ENCODE results near the gene TBCA. TPM values are rescaled to one million over a fixed set of nuclear protein-coding genes. Genes with fewer than 3 reads are reported as not detected.

Gene TBCA
- total RNA-seq, 2 experiments from 2014 or later: 206 to 220 TPM

DNA sequence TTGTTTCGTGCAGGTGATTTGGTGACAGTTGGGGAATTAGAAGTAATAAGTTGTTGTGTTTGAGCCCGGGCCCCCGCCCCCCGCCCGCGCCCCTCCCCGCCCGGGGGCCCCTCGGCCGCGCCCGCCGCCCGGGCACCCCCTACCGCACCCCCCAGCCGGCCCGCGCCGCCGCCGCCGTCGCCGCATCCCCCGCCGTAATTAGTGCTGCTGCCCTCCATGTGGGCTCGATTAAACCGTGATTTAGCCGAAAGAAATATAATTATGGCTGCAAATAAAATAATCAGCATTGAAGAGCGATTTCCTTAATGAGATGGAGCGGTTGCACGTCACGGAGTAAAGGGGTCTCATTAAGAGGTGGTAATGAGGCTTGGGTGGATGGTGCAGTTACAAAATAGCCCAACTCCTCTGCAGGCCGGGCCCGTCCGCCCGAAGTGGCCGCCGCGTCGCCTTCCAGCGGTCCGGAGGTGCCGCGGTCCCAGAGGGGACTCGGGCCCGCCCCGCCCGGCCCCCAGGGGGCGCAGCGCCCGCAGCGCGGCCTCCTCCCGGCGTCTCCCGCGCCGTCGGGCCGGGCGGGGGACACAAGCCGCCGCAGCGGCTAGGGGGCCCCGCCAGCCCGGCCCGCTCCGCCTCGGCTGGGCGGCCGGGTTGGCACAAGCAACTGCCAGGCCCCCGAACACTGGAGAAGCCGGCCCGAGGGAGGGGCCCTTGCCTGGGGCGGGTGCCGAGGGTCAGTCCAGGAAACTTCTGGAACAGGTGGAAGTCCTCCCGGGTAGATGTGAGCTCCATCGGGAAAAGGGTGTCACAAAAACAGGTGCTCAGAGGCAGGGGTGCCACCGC, 130.8 kb downstream of the TBCA start:
- H3K9me3 Mint-ChIP-seq: peaks cover 2% of the 10 kb centered on the region
- CTCF ChIA-PET: interaction anchor here (0.6 to 1.6 kb wide), 3 partner anchors 8 to 130 kb away, joined by 3 to 5 read pairs (median 4); no protein-coding TSS in a partner anchor

DNA sequence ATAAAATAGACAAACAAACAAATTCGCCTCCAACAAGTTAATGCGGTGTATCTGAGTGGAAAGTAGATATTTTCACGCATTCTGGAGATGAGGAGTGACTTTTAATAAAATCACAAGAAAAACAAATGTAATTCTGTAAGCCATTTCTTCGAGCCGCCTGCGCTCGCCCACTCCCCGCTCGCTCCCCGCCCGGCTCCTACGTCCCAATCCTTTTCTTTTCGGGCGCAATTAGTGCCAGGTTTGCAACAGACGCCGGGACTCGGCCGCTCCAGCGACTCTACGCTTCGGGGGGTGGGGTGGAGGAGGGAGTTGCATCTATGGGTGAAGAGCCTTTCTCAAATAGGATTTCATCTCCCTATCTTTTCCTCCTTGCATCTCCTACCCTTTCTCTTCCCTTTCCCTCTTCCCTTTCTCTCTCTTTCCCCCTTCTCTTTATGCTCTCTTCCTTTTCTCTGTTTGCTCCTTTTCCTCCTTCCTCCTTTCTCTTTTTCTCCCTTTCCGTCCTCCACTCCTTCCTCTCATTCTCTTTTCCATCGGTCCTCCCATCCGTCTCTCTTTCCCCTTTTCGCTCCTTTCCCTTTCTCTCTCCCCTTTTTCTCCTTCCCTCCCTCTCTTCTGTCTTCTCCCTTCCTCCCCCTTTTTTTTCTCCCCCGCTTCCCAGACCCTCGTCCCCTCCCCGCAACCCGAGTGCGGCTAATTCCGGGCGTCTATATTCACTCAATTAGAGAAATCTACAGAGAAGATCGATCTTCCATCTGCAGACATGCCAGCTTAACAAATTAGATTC, 131.6 kb downstream of the TBCA start:
- Mint-ChIP-seq H3K27me3 (peaks cover 71% of the 10 kb centered on the region), H3K27ac (no peak overlapping the region), H3K4me3 (peak overlapping the region; percentile 48), H3K9me3 (peaks cover 2% of the 10 kb centered on the region), H3K4me1 (ENCODE audit: low read depth) (peaks cover 30% of the 10 kb centered on the region), H3K36me3 (peaks cover 6% of the 10 kb centered on the region)
- POLR2A ChIA-PET: no interaction called here
- intact Hi-C loops (cut with micrococcal nuclease): loop anchor here (2.0 to 10.0 kb wide), 4 partner anchors 14 to 650 kb away; partner anchors contain the start of genes AP3B1 and TBCA
- CTCF ChIA-PET: interaction anchor here (0.6 kb wide), 1 partner anchor 61 kb away, joined by 3 read pairs; no protein-coding TSS in a partner anchor
- DNase-seq: no peak

More for the DNA sequence above, 130.8 kb downstream of the TBCA start:
- H3K4me1 Mint-ChIP-seq (ENCODE audit: low read depth): peaks cover 27% of the 10 kb centered on the region
- DNase-seq: peak; percentile 53
- no peak overlapping the region for H3K27ac Mint-ChIP-seq
- peak overlapping the region; percentile 48 for H3K4me3 Mint-ChIP-seq
- POLR2A ChIA-PET: no interaction called here
- H3K27me3 Mint-ChIP-seq: peaks cover 66% of the 10 kb centered on the region
- peaks cover 3% of the 10 kb centered on the region for H3K36me3 Mint-ChIP-seq
- intact Hi-C loops (cut with micrococcal nuclease): loop anchor here (2.0 to 10.0 kb wide), 4 partner anchors 15 to 649 kb away; partner anchors contain the start of genes AP3B1 and TBCA

DNA sequence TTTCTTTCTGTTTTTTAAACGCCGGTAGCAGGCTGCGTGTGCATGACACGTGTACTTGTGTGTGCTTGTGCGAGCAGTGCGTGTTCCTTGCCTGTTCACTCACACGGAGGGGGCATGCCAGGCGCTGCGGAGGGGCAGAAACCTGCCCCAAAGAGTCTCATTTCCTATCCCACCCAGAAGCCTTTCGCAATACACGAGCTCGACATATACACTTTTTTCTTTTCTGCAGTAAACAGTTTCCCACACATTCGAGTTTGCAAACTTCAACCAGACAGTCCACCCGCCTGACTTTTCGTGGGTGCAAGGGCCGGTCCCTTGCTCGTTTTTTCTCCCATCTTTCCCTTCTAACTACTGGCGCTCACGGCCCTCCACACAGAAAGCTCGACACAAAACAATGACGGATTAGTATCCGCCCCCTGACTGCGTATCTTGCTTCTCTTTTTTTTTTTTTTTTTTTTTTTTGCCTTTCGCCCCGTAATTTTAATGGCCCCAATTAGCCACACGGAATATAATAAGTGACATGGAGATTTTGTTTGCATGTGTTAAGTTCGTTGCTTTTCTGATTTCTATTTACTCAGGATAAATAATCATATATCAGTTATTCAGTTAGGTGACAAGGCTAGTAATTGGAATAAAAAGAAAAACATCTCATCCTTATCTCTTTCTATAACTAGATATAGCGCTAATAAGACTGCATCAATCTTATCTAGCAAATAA, 132.3 kb downstream of the TBCA start:
- H3K4me3 Mint-ChIP-seq: peak overlapping the region; percentile 21
- ChIA-PET POLR2A (no interaction called here), CTCF (no interaction called here)
- peaks cover 6% of the 10 kb centered on the region for H3K36me3 Mint-ChIP-seq
- DNase-seq: no peak
- intact Hi-C loops (cut with micrococcal nuclease): loop anchor here (2.0 to 10.0 kb wide), 2 partner anchors 13 to 651 kb away; partner anchors contain the start of gene AP3B1
- H3K9me3 Mint-ChIP-seq: peaks cover 2% of the 10 kb centered on the region
- H3K4me1 Mint-ChIP-seq (ENCODE audit: low read depth): peaks cover 33% of the 10 kb centered on the region
- H3K27me3 Mint-ChIP-seq: peaks cover 76% of the 10 kb centered on the region
- H3K27ac Mint-ChIP-seq: no peak overlapping the region

DNA sequence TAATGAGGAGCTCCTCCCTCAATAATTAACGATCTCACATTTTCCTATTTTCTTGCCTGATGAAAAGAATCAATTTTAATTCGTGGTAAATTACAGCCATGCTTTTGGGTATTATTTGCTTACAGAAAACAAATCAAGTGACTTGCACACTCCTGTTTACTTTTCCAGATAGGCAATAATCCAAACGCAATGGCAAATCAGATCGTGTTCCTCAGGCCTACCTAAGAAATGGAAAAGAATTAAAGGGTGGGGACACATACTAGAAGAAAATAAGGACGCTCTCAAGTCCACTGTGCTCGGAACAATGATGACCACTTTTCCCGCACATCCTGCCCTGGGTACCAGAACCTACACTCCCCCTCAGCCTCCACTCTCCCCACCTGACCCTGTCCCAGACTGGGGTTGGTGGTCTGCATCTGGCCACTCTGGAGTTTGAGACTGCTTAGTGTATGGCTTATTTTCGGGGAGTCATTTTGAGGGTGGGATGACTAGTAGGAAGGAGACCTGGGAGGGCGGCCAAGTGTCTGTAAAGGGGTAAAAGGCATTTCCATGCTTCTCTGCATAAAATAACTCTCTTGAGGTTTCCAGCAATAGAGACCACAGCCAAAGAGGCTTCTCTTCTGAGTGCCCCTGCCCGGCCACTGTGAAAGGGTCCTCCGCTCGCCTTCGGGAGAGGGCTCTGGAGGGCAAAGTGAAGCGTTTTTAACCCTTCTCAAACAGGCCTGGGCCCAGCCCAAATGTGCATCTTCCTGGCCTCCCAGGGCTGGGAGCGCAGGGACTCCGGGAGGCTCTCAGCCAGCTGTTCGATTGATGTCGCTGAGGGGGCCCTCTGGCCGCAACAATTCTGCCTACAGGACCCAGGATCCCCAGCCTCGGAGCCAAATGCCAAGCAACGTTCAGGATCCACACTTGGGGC, 133.1 kb downstream of the TBCA start:
- intact Hi-C loops (cut with micrococcal nuclease): loop anchor here (10.0 kb wide), 1 partner anchor 652 kb away; the partner anchor contains the start of gene AP3B1
- Mint-ChIP-seq H3K4me3 (no peak overlapping the region), H3K36me3 (peaks cover 6% of the 10 kb centered on the region), H3K27me3 (peaks cover 73% of the 10 kb centered on the region), H3K4me1 (ENCODE audit: low read depth) (peaks cover 33% of the 10 kb centered on the region), H3K9me3 (peaks cover 2% of the 10 kb centered on the region), H3K27ac (no peak overlapping the region)
- DNase-seq: no peak
- ChIA-PET POLR2A (no interaction called here), CTCF (no interaction called here)

DNA sequence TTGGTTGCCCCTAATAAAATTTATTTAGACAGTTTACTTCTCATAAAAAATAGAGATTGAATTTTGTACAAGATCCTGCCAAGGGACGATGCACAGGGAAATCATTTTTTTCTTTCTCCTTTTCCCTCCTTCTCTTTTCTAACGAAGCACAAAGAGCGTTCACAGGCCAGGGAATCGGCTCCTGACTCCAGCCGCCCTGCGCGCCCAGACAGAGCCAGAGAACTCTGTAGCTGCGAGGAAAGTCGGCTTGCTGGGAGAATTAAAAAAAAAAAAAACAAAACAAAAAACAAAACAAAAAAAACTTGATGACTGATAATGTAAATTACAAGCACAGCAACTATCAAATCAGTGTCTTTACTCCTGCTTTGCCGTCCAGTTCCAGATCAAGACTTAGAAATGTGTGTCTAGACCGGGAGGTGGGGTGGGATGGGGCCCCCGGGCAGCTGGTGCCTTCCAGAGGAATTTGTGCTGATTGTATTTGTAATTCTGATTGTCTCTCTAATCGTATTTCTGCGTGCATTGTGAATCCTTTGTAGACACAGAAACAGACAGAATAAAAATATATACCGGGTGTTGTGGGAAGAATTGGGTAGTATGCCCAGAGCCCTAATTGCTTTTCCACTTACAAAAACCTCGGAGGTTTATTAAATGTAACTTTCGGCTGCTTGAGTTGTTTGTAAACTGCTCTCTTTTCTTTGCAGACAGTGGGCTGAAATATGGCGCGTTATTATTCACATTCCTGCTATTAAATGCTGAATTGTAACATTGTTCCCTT, 134.0 kb downstream of the TBCA start:
- H3K36me3 Mint-ChIP-seq: peaks cover 14% of the 10 kb centered on the region
- ChIA-PET CTCF (no interaction called here), POLR2A (no interaction called here)
- DNase-seq: no peak
- no peak overlapping the region for H3K27ac Mint-ChIP-seq
- H3K27me3 Mint-ChIP-seq: peaks cover 79% of the 10 kb centered on the region
- H3K4me1 Mint-ChIP-seq (ENCODE audit: low read depth): peaks cover 41% of the 10 kb centered on the region
- no peak overlapping the region for H3K4me3 Mint-ChIP-seq
- intact Hi-C loops (cut with micrococcal nuclease): loop anchor here (10.0 kb wide), 1 partner anchor 653 kb away; the partner anchor contains the start of gene AP3B1
- H3K9me3 Mint-ChIP-seq: peaks cover 6% of the 10 kb centered on the region

DNA sequence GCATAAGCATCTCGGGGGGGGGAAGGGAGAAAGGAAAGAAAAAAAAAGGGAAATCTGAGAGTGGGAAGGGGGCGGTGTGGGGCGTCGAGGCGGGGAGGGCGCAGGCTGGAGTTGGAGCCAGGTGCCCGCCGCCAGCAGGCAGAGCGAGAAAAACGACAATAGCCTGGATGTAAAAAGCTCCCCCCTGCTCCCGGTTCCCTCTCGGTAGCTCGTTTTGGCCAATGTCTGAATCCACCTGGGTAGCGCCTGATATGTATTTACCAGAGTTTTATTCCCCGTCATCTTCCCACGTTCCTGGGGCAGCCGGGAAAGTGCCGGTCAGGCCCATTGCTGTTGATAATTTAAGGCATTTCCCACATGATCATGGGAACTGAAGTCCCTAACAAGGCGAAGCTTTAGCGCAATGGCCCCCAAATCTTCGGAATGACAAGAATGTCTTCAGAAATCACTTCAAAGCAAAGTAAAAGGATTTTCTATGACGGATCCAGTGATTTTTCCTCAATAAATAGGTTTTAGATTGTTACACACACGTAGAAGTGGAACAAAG, 134.7 kb downstream of the TBCA start:
- Mint-ChIP-seq H3K9me3 (peaks cover 6% of the 10 kb centered on the region), H3K27me3 (peaks cover 76% of the 10 kb centered on the region), H3K4me3 (no peak overlapping the region), H3K4me1 (ENCODE audit: low read depth) (peaks cover 42% of the 10 kb centered on the region), H3K36me3 (peaks cover 14% of the 10 kb centered on the region), H3K27ac (no peak overlapping the region)
- POLR2A ChIA-PET: no interaction called here
- CTCF ChIA-PET: no interaction called here
- intact Hi-C loops (cut with micrococcal nuclease): loop anchor here (10.0 kb wide), 1 partner anchor 653 kb away; the partner anchor contains the start of gene AP3B1
- DNase-seq: no peak

Other genes starting within 250 kb of the TBCA start
- gene OTP, start 137.6 kb downstream of the TBCA start, total RNA-seq: not detected

Measured in activated CD4-positive, alpha-beta memory T cell treated with anti-CD3 and anti-CD28 coated beads for 36 hours (primary cell).